ENCODE measurements around the gene CKAP4.

Gene CKAP4

GRCh38 chr12:106274575-106275121, 26.8 kb upstream of the CKAP4 start:
- no peak for DNase-seq (ENCODE audit: low read depth in 2 of 2)

- no peak for DNase-seq (ENCODE audit: low read depth in 2 of 2)
Measured at GRCh38 chr12:106274012-106274411, 26.2 kb upstream of the CKAP4 start.

- no peak for DNase-seq (ENCODE audit: low read depth in 2 of 2)
Measured at GRCh38 chr12:106273491-106273890, 25.7 kb upstream of the CKAP4 start.

GRCh38 chr12:106271575-106272505, 24.0 kb upstream of the CKAP4 start:
- DNase-seq (ENCODE audit: low read depth in 2 of 2): no peak

- no peak for DNase-seq (ENCODE audit: low read depth in 2 of 2)
Measured at GRCh38 chr12:106269150-106269771, 21.4 kb upstream of the CKAP4 start.

- DNase-seq (ENCODE audit: low read depth in 2 of 2): no peak
Measured at GRCh38 chr12:106267535-106267934, 19.7 kb upstream of the CKAP4 start.

GRCh38 chr12:106265116-106265515, 17.3 kb upstream of the CKAP4 start:
- no peak for DNase-seq (ENCODE audit: low read depth in 2 of 2)

GRCh38 chr12:106258935-106259334, 11.1 kb upstream of the CKAP4 start:
- no peak for DNase-seq (ENCODE audit: low read depth in 2 of 2)

- no peak for DNase-seq (ENCODE audit: low read depth in 2 of 2)
Measured at GRCh38 chr12:106258226-106258625, 10.4 kb upstream of the CKAP4 start.

GRCh38 chr12:106256524-106256923, 8.7 kb upstream of the CKAP4 start:
- no peak for DNase-seq (ENCODE audit: low read depth in 2 of 2)

- DNase-seq (ENCODE audit: low read depth in 2 of 2): no peak
Measured at GRCh38 chr12:106255952-106256351, 8.1 kb upstream of the CKAP4 start.

- no peak for DNase-seq (ENCODE audit: low read depth in 2 of 2)
Measured at GRCh38 chr12:106255493-106255892, 7.7 kb upstream of the CKAP4 start.

GRCh38 chr12:106254724-106255123, 6.9 kb upstream of the CKAP4 start:
- DNase-seq (ENCODE audit: low read depth in 2 of 2): no peak

- no peak for DNase-seq (ENCODE audit: low read depth in 2 of 2)
Measured at GRCh38 chr12:106251631-106252455, 4.0 kb upstream of the CKAP4 start.

- DNase-seq (ENCODE audit: low read depth in 2 of 2): no peak
Measured at GRCh38 chr12:106249411-106250135, 1.8 kb upstream of the CKAP4 start.

GRCh38 chr12:106248846-106249371, 1.1 kb upstream of the CKAP4 start:
- DNase-seq (ENCODE audit: low read depth in 2 of 2): no peak

- DNase-seq (ENCODE audit: low read depth in 2 of 2): no peak
Measured at GRCh38 chr12:106248312-106248845, 559 bp upstream of the CKAP4 start.

GRCh38 chr12:106246891-106247673, 738 bp downstream of the CKAP4 start:
- DNase-seq (ENCODE audit: low read depth in 2 of 2): no peak

- no peak for DNase-seq (ENCODE audit: low read depth in 2 of 2)
Measured at GRCh38 chr12:106245767-106246166, 2.1 kb downstream of the CKAP4 start.

- DNase-seq (ENCODE audit: low read depth in 2 of 2): no peak
Measured at GRCh38 chr12:106243620-106244019, 4.2 kb downstream of the CKAP4 start.

Data from activated CD4-positive, alpha-beta T cell treated with anti-CD3 and anti-CD28 coated beads for 24 hours (primary cell).